ENCODE measurements around the gene GGTA1. TPM values are rescaled to one million over a fixed set of nuclear protein-coding genes. Genes with fewer than 3 reads are reported as not detected.
A peak's percentile ranks its signal among the peaks of the same experiment; 100 is the strongest.

Gene GGTA1
- total and polyA plus RNA-seq, 10 donors = 11.2 to 44.9 (median 23.3) TPM

GRCh38 chr9:121510766-121511550 is 11.3 kb upstream of the GGTA1 start:
- intact Hi-C loops (cut with DNase I; ENCODE audit: low total_unique reads) = no loop called here
- 20 to 33% (median 21%) methylated on average over 12 to 15 of the region's 15 CpGs for WGBS, 5 donors
- no peaks in the 10 kb centered on the region for H3K36me3 ChIP-seq
- peak overlapping the region in 6 of 8 donors; percentile 1 to 70 (median 57) for H3K27ac ChIP-seq
- H3K4me1 ChIP-seq = peaks cover 0 to 18% (median 10%) of the 10 kb centered on the region in 6 donors
- peaks cover 0 to 7% (median 0%) of the 10 kb centered on the region in 8 donors for H3K9me3 ChIP-seq
- no peaks in the 10 kb centered on the region for H3K27me3 ChIP-seq (replicated peaks in 1 of 7)
- peak; percentile 85 for DNase-seq
- H3K4me3 ChIP-seq = no peak overlapping the region
- peak in 2 of 3 donors; percentile 84 to 86 for TF ChIP-seq POLR2AphosphoS5 (IDR thresholded peaks at IDR 0.05)
- TF ChIP-seq, protein P1, sequence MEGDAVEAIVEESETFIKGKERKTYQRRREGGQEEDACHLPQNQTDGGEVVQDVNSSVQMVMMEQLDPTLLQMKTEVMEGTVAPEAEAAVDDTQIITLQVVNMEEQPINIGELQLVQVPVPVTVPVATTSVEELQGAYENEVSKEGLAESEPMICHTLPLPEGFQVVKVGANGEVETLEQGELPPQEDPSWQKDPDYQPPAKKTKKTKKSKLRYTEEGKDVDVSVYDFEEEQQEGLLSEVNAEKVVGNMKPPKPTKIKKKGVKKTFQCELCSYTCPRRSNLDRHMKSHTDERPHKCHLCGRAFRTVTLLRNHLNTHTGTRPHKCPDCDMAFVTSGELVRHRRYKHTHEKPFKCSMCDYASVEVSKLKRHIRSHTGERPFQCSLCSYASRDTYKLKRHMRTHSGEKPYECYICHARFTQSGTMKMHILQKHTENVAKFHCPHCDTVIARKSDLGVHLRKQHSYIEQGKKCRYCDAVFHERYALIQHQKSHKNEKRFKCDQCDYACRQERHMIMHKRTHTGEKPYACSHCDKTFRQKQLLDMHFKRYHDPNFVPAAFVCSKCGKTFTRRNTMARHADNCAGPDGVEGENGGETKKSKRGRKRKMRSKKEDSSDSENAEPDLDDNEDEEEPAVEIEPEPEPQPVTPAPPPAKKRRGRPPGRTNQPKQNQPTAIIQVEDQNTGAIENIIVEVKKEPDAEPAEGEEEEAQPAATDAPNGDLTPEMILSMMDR (IDR thresholded peaks at IDR 0.05 in 8 of 11, conservative IDR thresholded peaks at IDR 0.05 in 3 of 11) = no peak
- peak in 1 of 3 donors; percentile 5 for TF ChIP-seq POLR2A (IDR thresholded peaks at IDR 0.05)

DNA sequence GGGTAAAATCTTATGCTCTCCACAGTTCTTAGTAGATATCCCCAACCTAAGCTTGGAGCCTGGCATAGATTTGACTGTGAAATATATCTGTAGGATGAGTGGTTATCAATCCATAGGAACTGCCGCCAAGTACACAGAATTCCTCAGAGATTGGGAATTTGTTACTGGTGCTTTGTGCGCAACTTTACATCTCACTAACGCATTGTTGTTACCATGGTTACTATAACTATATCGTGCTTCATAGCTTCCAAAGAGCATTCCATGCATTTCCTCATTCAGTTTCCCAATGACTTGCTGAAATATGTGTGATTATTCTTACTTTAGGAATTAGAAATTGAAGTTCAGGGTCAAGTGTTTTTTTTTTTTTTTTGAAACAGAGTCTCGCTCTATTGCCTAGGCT is 9.5 kb upstream of the GGTA1 start:
- intact Hi-C loops (cut with DNase I; ENCODE audit: low total_unique reads) = no loop called here

GRCh38 chr9:121508415-121508814 is 8.8 kb upstream of the GGTA1 start:
- TF ChIP-seq, protein P1 (IDR thresholded peaks at IDR 0.05 in 8 of 11, conservative IDR thresholded peaks at IDR 0.05 in 3 of 11) = no peak
- no peak for TF ChIP-seq POLR2AphosphoS5 (IDR thresholded peaks at IDR 0.05)
- no peak for TF ChIP-seq POLR2A (IDR thresholded peaks at IDR 0.05)
- intact Hi-C loops (cut with DNase I; ENCODE audit: low total_unique reads) = no loop called here
- Histone ChIP-seq H3K4me1 (peaks cover 0 to 18% (median 10%) of the 10 kb centered on the region in 6 donors), H3K36me3 (no peaks in the 10 kb centered on the region), H3K27me3 (replicated peaks in 1 of 7) (peaks cover 0 to 9% (median 0%) of the 10 kb centered on the region in 7 donors), H3K9me3 (peaks cover 0 to 7% (median 0%) of the 10 kb centered on the region in 8 donors), H3K27ac (no peak overlapping the region), H3K4me3 (no peak overlapping the region)
- no peak for DNase-seq

More for the DNA sequence above, 9.5 kb upstream of the GGTA1 start:
- 91 to 95% (median 94%) methylated on average over 5 of the region's 5 CpGs for WGBS, 5 donors
- TF ChIP-seq POLR2A (IDR thresholded peaks at IDR 0.05) = no peak
- no peak for TF ChIP-seq POLR2AphosphoS5 (IDR thresholded peaks at IDR 0.05)
- TF ChIP-seq, protein P1 (IDR thresholded peaks at IDR 0.05 in 8 of 11, conservative IDR thresholded peaks at IDR 0.05 in 3 of 11) = no peak
- Histone ChIP-seq H3K4me3 (no peak overlapping the region), H3K4me1 (peaks cover 0 to 18% (median 10%) of the 10 kb centered on the region in 6 donors), H3K9me3 (peaks cover 0 to 7% (median 0%) of the 10 kb centered on the region in 8 donors), H3K27ac (no peak overlapping the region), H3K27me3 (replicated peaks in 1 of 7) (peaks cover 0 to 3% (median 0%) of the 10 kb centered on the region in 7 donors), H3K36me3 (no peaks in the 10 kb centered on the region)
- no peak for DNase-seq
